Stimulated activated effector memory CD8-positive, alpha-beta T cell treated with anti-CD3 and anti-CD28 coated beads, Interleukin-12 subunit alpha, Interleukin-12 subunit beta, amount 100 ng/mL, for 72 hours (primary cell): ENCODE measurements around the gene FAM9B.
A peak's percentile ranks its signal among the peaks of the same experiment; 100 is the strongest.

Experiments
- ATAC-seq: fragments of 150-1000 bp; cut with Tn5 transposase; 2 replicates; pipeline ENCODE4 v1.10.0; 2021
- DNase-seq, 2 donors: peaks; one replicate each; pipeline ENCODE4 v3.0.0; 2021 to 2022; ENCODE audit warnings: low spot score in 2 of 2
- H3K27ac Mint-ChIP-seq: one replicate; pipeline ENCODE4 v1.8.0; 2022; ENCODE audit warnings: mild to moderate bottlenecking, mixed read lengths
- H3K36me3 Mint-ChIP-seq: one replicate; pipeline ENCODE4 v1.8.0; 2022; ENCODE audit warnings: mild to moderate bottlenecking, mixed read lengths
- H3K4me1 Mint-ChIP-seq: one replicate; pipeline ENCODE4 v1.8.0; 2022; ENCODE audit warnings: mixed read lengths
- H3K4me3 Mint-ChIP-seq: one replicate; pipeline ENCODE4 v1.8.0; 2022; ENCODE audit warnings: mild to moderate bottlenecking, mixed read lengths
- H3K9me3 Mint-ChIP-seq: one replicate; pipeline ENCODE4 v1.8.0; 2022; ENCODE audit warnings: mixed read lengths

The FAM9B gene

GRCh38 chrX:9033989-9034388 is at the start of gene FAM9B:
FAM9B (minus strand) TSS chrX:9034127; CDS start chrX:9032986, 1,141 bp downstream.
- no peaks in the 10 kb centered on the region for H3K9me3 Mint-ChIP-seq
- no peak within 1 kb of the TSS for H3K4me3 Mint-ChIP-seq
- H3K36me3 Mint-ChIP-seq = no peaks in the 10 kb centered on the region
- no peak within 1 kb of the TSS for H3K27ac Mint-ChIP-seq
- H3K4me1 Mint-ChIP-seq = no peaks in the 10 kb centered on the region
- ATAC-seq = no peak
- DNase-seq = no peak

- Mint-ChIP-seq H3K36me3 (no peaks in the 10 kb centered on the region), H3K4me3 (no peak overlapping the region), H3K9me3 (peaks cover 6% of the 10 kb centered on the region), H3K4me1 (no peaks in the 10 kb centered on the region), H3K27ac (no peak overlapping the region)
- ATAC-seq (no peak), DNase-seq (no peak)
These were observed 47.3 kb upstream of the FAM9B start for GRCh38 chrX:9081271-9081670.

- Mint-ChIP-seq H3K4me3 (no peak overlapping the region), H3K36me3 (no peaks in the 10 kb centered on the region), H3K9me3 (no peaks in the 10 kb centered on the region), H3K4me1 (peaks cover 6% of the 10 kb centered on the region), H3K27ac (no peak overlapping the region)
- DNase-seq (no peak), ATAC-seq (no peak)
These were observed 40.4 kb upstream of the FAM9B start for GRCh38 chrX:9074326-9074725.

- no peak overlapping the region for H3K27ac Mint-ChIP-seq
- no peak overlapping the region for H3K4me3 Mint-ChIP-seq
- ATAC-seq (no peak), DNase-seq (no peak)
- peaks cover 6% of the 10 kb centered on the region for H3K4me1 Mint-ChIP-seq
- H3K36me3 Mint-ChIP-seq = no peaks in the 10 kb centered on the region
- H3K9me3 Mint-ChIP-seq = no peaks in the 10 kb centered on the region
These were observed 38.4 kb upstream of the FAM9B start for GRCh38 chrX:9072281-9072680.

- Mint-ChIP-seq H3K36me3 (no peaks in the 10 kb centered on the region), H3K4me1 (peaks cover 6% of the 10 kb centered on the region), H3K4me3 (no peak overlapping the region), H3K9me3 (no peaks in the 10 kb centered on the region), H3K27ac (no peak overlapping the region)
- ATAC-seq = no peak
- DNase-seq = no peak
These were observed 37.2 kb upstream of the FAM9B start for GRCh38 chrX:9071031-9071650.

GRCh38 chrX:9069573-9069972 is 35.6 kb upstream of the FAM9B start:
- ATAC-seq (no peak), DNase-seq (no peak)
- Mint-ChIP-seq H3K9me3 (peaks cover 3% of the 10 kb centered on the region), H3K4me3 (no peak overlapping the region), H3K4me1 (peaks cover 3% of the 10 kb centered on the region), H3K27ac (no peak overlapping the region), H3K36me3 (no peaks in the 10 kb centered on the region)

GRCh38 chrX:9064694-9065093 is 30.8 kb upstream of the FAM9B start:
- Mint-ChIP-seq H3K9me3 (peaks cover 3% of the 10 kb centered on the region), H3K36me3 (no peaks in the 10 kb centered on the region), H3K4me1 (no peaks in the 10 kb centered on the region), H3K27ac (no peak overlapping the region), H3K4me3 (no peak overlapping the region)
- DNase-seq (no peak), ATAC-seq (no peak)

GRCh38 chrX:9062641-9063040 is 28.7 kb upstream of the FAM9B start:
- DNase-seq (no peak), ATAC-seq (no peak)
- Mint-ChIP-seq H3K27ac (no peak overlapping the region), H3K36me3 (no peaks in the 10 kb centered on the region), H3K9me3 (peaks cover 3% of the 10 kb centered on the region), H3K4me1 (no peaks in the 10 kb centered on the region), H3K4me3 (no peak overlapping the region)

GRCh38 chrX:9055354-9055753 is 21.4 kb upstream of the FAM9B start:
- DNase-seq (no peak), ATAC-seq (peak; percentile 54)
- H3K36me3 Mint-ChIP-seq = no peaks in the 10 kb centered on the region
- no peak overlapping the region for H3K4me3 Mint-ChIP-seq
- H3K9me3 Mint-ChIP-seq = no peaks in the 10 kb centered on the region
- H3K27ac Mint-ChIP-seq = no peak overlapping the region
- peaks cover 7% of the 10 kb centered on the region for H3K4me1 Mint-ChIP-seq

- Mint-ChIP-seq H3K4me3 (no peak overlapping the region), H3K36me3 (no peaks in the 10 kb centered on the region), H3K27ac (no peak overlapping the region), H3K4me1 (peaks cover 7% of the 10 kb centered on the region), H3K9me3 (no peaks in the 10 kb centered on the region)
- DNase-seq (no peak), ATAC-seq (no peak)
These were observed 18.2 kb upstream of the FAM9B start for GRCh38 chrX:9052081-9052480.

GRCh38 chrX:9050331-9050730 is 16.4 kb upstream of the FAM9B start:
- no peaks in the 10 kb centered on the region for H3K9me3 Mint-ChIP-seq
- H3K4me1 Mint-ChIP-seq = no peaks in the 10 kb centered on the region
- no peaks in the 10 kb centered on the region for H3K36me3 Mint-ChIP-seq
- DNase-seq = no peak
- no peak overlapping the region for H3K4me3 Mint-ChIP-seq
- no peak for ATAC-seq
- H3K27ac Mint-ChIP-seq = no peak overlapping the region

- DNase-seq (no peak), ATAC-seq (no peak)
- no peak overlapping the region for H3K27ac Mint-ChIP-seq
- H3K9me3 Mint-ChIP-seq = no peaks in the 10 kb centered on the region
- H3K4me3 Mint-ChIP-seq = no peak overlapping the region
- H3K36me3 Mint-ChIP-seq = no peaks in the 10 kb centered on the region
- H3K4me1 Mint-ChIP-seq = no peaks in the 10 kb centered on the region
These were observed 14.9 kb upstream of the FAM9B start for GRCh38 chrX:9048801-9049200.

GRCh38 chrX:9038244-9038643 is 4.3 kb upstream of the FAM9B start:
- H3K36me3 Mint-ChIP-seq = no peaks in the 10 kb centered on the region
- no peak for ATAC-seq
- no peak overlapping the region for H3K4me3 Mint-ChIP-seq
- no peak overlapping the region for H3K27ac Mint-ChIP-seq
- no peaks in the 10 kb centered on the region for H3K9me3 Mint-ChIP-seq
- no peaks in the 10 kb centered on the region for H3K4me1 Mint-ChIP-seq
- no peak for DNase-seq

GRCh38 chrX:9037296-9037695 is 3.4 kb upstream of the FAM9B start:
- DNase-seq = no peak

GRCh38 chrX:9033586-9033985 is 341 bp downstream of the FAM9B start:
- Mint-ChIP-seq H3K4me1 (no peaks in the 10 kb centered on the region), H3K36me3 (no peaks in the 10 kb centered on the region), H3K27ac (no peak overlapping the region), H3K9me3 (no peaks in the 10 kb centered on the region), H3K4me3 (no peak overlapping the region)
- no peak for DNase-seq
- no peak for ATAC-seq

More at GRCh38 chrX:9037296-9037695, 3.4 kb upstream of the FAM9B start:
- Mint-ChIP-seq H3K36me3 (no peaks in the 10 kb centered on the region), H3K9me3 (no peaks in the 10 kb centered on the region), H3K27ac (no peak overlapping the region), H3K4me1 (no peaks in the 10 kb centered on the region), H3K4me3 (no peak overlapping the region)
- no peak for ATAC-seq

- Mint-ChIP-seq H3K4me3 (no peak overlapping the region), H3K9me3 (no peaks in the 10 kb centered on the region), H3K27ac (no peak overlapping the region), H3K36me3 (no peaks in the 10 kb centered on the region), H3K4me1 (no peaks in the 10 kb centered on the region)
- ATAC-seq = no peak
- no peak for DNase-seq
These were observed 748 bp downstream of the FAM9B start for GRCh38 chrX:9033179-9033578.

- Mint-ChIP-seq H3K4me3 (no peak overlapping the region), H3K36me3 (no peaks in the 10 kb centered on the region), H3K4me1 (no peaks in the 10 kb centered on the region), H3K9me3 (no peaks in the 10 kb centered on the region), H3K27ac (no peak overlapping the region)
- no peak for DNase-seq
- ATAC-seq = no peak
These were observed 10.6 kb downstream of the FAM9B start for GRCh38 chrX:9023293-9023692.
